Gastroesophageal sphincter (tissue), 4 donors: ENCODE measurements around the gene CD276. TPM values are rescaled to one million over a fixed set of nuclear protein-coding genes. Genes with fewer than 3 reads are reported as not detected.

ENCODE experiments used
- ATAC-seq: fragments of 150-250 bp; one replicate; pipeline ENCODE4 v1.9.1; 2016; ENCODE audit warnings: mild to moderate bottlenecking, moderate library complexity
- H3K27ac ChIP-seq, 4 donors: fragments of 200-600 bp; sonication (generic) in 3 of 4; 1 replicate in 3 of 4; 2 replicates in 1 of 4; pipeline ENCODE4 v1.5.1; 2016 to 2019
- H3K27me3 ChIP-seq: fragments of 200-600 bp; sonication (generic); one replicate; pipeline ENCODE4 v1.5.1; 2019
- H3K36me3 ChIP-seq, 2 donors: fragments of 200-600 bp; sonication (generic); one replicate each; pipeline ENCODE4 v1.5.1; 2019; ENCODE audit warnings: control low read depth in 1 of 2
- H3K4me1 ChIP-seq, 3 donors: fragments of 200-600 bp; sonication (generic); 1 replicate in 2 of 3; 2 replicates in 1 of 3; pipeline ENCODE4 v1.5.1; 2016 to 2019; ENCODE audit warnings: control low read depth in 2 of 3
- H3K4me3 ChIP-seq, 2 donors: fragments of 200-600 bp; sonication (generic); one replicate each; pipeline ENCODE4 v1.5.1; 2019; ENCODE audit warnings: mild to moderate bottlenecking in 1 of 2, moderate library complexity in 1 of 2
- H3K9me3 ChIP-seq, 3 donors: fragments of 200-600 bp; sonication (generic); one replicate each; pipeline ENCODE4 v1.5.1; 2017 to 2019; ENCODE audit warnings: control low read depth in 2 of 3
- CTCF ChIP-seq, 4 experiments: fragments of 200-600 bp in 2 of 4; fragments of 450-650 bp in 2 of 4; sonication (generic) in 1 of 4; IDR thresholded peaks; one replicate each; pipeline ENCODE4 v1.5.1; 2017 to 2019; ENCODE audit warnings: antibody characterized with exemption in 4 of 4, mild to moderate bottlenecking in 2 of 4, moderate library complexity in 2 of 4
- EP300 ChIP-seq: sonication (generic); formaldehyde crosslinking; IDR thresholded peaks from one replicate; pipeline ENCODE4 v1.6.1; 2017; ENCODE audit warnings: antibody characterized with exemption, mild to moderate bottlenecking
- POLR2A ChIP-seq, 2 donors: fragments of 450-650 bp; IDR thresholded peaks; one replicate each; pipeline ENCODE4 v1.6.1; 2017; ENCODE audit warnings: antibody characterized with exemption in 2 of 2, mild to moderate bottlenecking in 2 of 2, moderate library complexity in 1 of 2
- POLR2AphosphoS5 ChIP-seq: sonication (generic); formaldehyde crosslinking; IDR thresholded peaks from one replicate; pipeline ENCODE4 v1.6.1; 2017; ENCODE audit warnings: antibody characterized with exemption
- WGBS, 2 donors: methylation state at CpG; one replicate each; pipeline ENCODE4 v1.1.5; 2018; ENCODE audit warnings: low coverage in 1 of 2; 5-methylcytosine and 5-hydroxymethylcytosine counted together
- total RNA-seq, 4 donors: library from RNA; depleted of rRNA; stranded (reverse); fragments of >200 nt; gene quantifications; one replicate each; pipeline ENCODE4 v1.1.0, GENCODE V29; 2016

Gene CD276
- total RNA-seq, 4 donors from 2014 or later, result 34.7 to 61.5 (median 48.0) TPM

- no peak overlapping the region for H3K27ac ChIP-seq
- peaks cover 0 to 4% of the 10 kb centered on the region in 2 donors for H3K36me3 ChIP-seq
- WGBS, 2 donors, result 90 to 100% methylated on average over 2 to 11 of the region's 11 CpGs
- no peak overlapping the region for H3K4me3 ChIP-seq
- peaks cover 17% of the 10 kb centered on the region for H3K27me3 ChIP-seq
- no peak for ATAC-seq
- H3K4me1 ChIP-seq, result peaks cover 0 to 31% (median 13%) of the 10 kb centered on the region in 3 donors
- no peaks in the 10 kb centered on the region for H3K9me3 ChIP-seq
- TF ChIP-seq POLR2A (IDR thresholded peaks at IDR 0.05) (no peak), POLR2AphosphoS5 (no peak), EP300 (no peak), CTCF (IDR thresholded peaks at IDR 0.05) (no peak)
Observed at GRCh38 chr15:73747847-73748590, 63.8 kb downstream of the CD276 start.

GRCh38 chr15:73748730-73749129, 64.5 kb downstream of the CD276 start:
- Histone ChIP-seq H3K27me3 (peaks cover 17% of the 10 kb centered on the region), H3K9me3 (no peaks in the 10 kb centered on the region), H3K4me3 (no peak overlapping the region), H3K36me3 (peaks cover 0 to 4% of the 10 kb centered on the region in 2 donors), H3K4me1 (peaks cover 0 to 34% (median 14%) of the 10 kb centered on the region in 3 donors), H3K27ac (no peak overlapping the region)
- no peak for ATAC-seq
- 57 to 90% methylated on average over 3 of the region's 6 CpGs for WGBS, 2 donors
- no peak for TF ChIP-seq EP300
- no peak for TF ChIP-seq POLR2A (IDR thresholded peaks at IDR 0.05)
- no peak for TF ChIP-seq CTCF (IDR thresholded peaks at IDR 0.05)
- TF ChIP-seq POLR2AphosphoS5, result no peak

- Histone ChIP-seq H3K36me3 (peaks cover 0 to 4% of the 10 kb centered on the region in 2 donors), H3K27me3 (peaks cover 17% of the 10 kb centered on the region), H3K9me3 (no peaks in the 10 kb centered on the region), H3K27ac (no peak overlapping the region), H3K4me1 (peaks cover 0 to 42% (median 14%) of the 10 kb centered on the region in 3 donors), H3K4me3 (no peak overlapping the region)
- TF ChIP-seq EP300 (no peak), POLR2AphosphoS5 (no peak)
- ATAC-seq, result no peak
- 93% methylated on average over 3 of the region's 5 CpGs; no CpG with 5 or more reads in 1 of the 2 donors for WGBS, 2 donors
Observed at GRCh38 chr15:73749533-73749932, 65.3 kb downstream of the CD276 start.

- no peak for ATAC-seq
- Histone ChIP-seq H3K4me1 (peaks cover 0 to 45% (median 14%) of the 10 kb centered on the region in 3 donors), H3K27me3 (peaks cover 17% of the 10 kb centered on the region), H3K27ac (no peak overlapping the region), H3K9me3 (no peaks in the 10 kb centered on the region), H3K4me3 (no peak overlapping the region), H3K36me3 (peaks cover 0 to 4% of the 10 kb centered on the region in 2 donors)
- TF ChIP-seq POLR2A (IDR thresholded peaks at IDR 0.05) (no peak), POLR2AphosphoS5 (no peak), EP300 (no peak), CTCF (IDR thresholded peaks at IDR 0.05) (no peak)
- WGBS, 2 donors, result 100% methylated on average over 1 of the region's 5 CpGs
Observed at GRCh38 chr15:73749971-73750370, 65.8 kb downstream of the CD276 start.

- Histone ChIP-seq H3K4me1 (peaks cover 0 to 45% (median 14%) of the 10 kb centered on the region in 3 donors), H3K27me3 (peaks cover 17% of the 10 kb centered on the region), H3K4me3 (no peak overlapping the region), H3K9me3 (no peaks in the 10 kb centered on the region), H3K27ac (no peak overlapping the region), H3K36me3 (peaks cover 0 to 4% of the 10 kb centered on the region in 2 donors)
- TF ChIP-seq POLR2AphosphoS5 (no peak), EP300 (no peak), POLR2A (IDR thresholded peaks at IDR 0.05) (no peak), CTCF (IDR thresholded peaks at IDR 0.05) (no peak)
- ATAC-seq, result no peak
- WGBS, 2 donors, result 73 to 94% methylated on average over 2 to 3 of the region's 4 CpGs
Observed at GRCh38 chr15:73750438-73750837, 66.3 kb downstream of the CD276 start.
